HG03039 (cell line): ENCODE data around the gene S100PBP.
A peak's percentile ranks its signal among the peaks of the same experiment; 100 is the strongest.

ENCODE experiments used
- ATAC-seq: cut with Tn5 transposase; IDR thresholded peaks from one replicate; pipeline ENCODE4 v1.9.1; 2021; ENCODE audit warnings: mild to moderate bottlenecking, moderate library complexity; ENCODE audit not compliant: unreplicated experiment

S100PBP gene

GRCh38 chr1:32817159-32817814 lies at the start of gene S100PBP, which contains the start of gene YARS1:
Gene S100PBP (plus strand): TSS chr1:32817653. CDS start chr1:32826100, 8,447 bp downstream.
Gene YARS1 (minus strand): TSS chr1:32817358. CDS start chr1:32817244, 114 bp downstream.
- ATAC-seq, result peak; percentile 76

- ATAC-seq, result no peak
Measured at GRCh38 chr1:32768110-32768850, 49.2 kb upstream of the S100PBP start.

DNA sequence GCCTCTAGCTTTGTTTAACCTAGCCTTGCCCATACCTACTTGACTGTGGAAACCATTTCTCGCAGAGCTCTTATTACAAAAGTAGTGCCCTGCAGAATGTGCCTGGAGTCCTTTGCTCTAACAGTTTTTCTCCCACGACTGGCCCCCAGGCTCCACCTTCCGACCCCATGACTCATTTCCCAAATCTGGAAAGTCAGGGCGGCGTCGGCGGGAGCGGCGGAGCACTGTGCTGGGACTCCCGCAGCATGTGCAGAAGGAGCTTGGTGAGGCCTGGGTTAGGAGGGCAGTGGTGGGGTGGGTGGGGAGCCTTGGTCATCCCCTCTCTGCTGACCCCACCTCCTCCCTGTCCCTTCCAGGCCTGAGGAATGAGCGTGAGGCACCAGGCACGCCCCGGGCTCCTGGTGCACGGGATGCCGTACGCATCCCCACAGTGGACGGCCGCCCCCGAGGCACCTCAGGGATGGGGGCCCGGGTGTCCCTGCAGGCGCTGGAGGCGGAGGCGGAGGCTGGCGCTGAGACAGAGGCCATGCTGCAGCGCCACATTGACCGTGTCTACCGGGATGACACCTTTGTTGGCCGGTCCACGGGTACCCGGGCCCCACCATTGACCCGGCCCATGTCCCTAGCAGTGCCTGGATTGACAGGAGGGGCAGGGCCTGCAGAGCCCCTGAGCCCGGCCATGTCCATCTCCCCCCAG lies 47.8 kb upstream of the S100PBP start:
- no peak for ATAC-seq

- ATAC-seq, result no peak
Measured at GRCh38 chr1:32770221-32770731, 47.2 kb upstream of the S100PBP start.

GRCh38 chr1:32770741-32771548 lies 46.5 kb upstream of the S100PBP start:
- no peak for ATAC-seq

GRCh38 chr1:32771561-32772280 lies 45.7 kb upstream of the S100PBP start:
- no peak for ATAC-seq

DNA sequence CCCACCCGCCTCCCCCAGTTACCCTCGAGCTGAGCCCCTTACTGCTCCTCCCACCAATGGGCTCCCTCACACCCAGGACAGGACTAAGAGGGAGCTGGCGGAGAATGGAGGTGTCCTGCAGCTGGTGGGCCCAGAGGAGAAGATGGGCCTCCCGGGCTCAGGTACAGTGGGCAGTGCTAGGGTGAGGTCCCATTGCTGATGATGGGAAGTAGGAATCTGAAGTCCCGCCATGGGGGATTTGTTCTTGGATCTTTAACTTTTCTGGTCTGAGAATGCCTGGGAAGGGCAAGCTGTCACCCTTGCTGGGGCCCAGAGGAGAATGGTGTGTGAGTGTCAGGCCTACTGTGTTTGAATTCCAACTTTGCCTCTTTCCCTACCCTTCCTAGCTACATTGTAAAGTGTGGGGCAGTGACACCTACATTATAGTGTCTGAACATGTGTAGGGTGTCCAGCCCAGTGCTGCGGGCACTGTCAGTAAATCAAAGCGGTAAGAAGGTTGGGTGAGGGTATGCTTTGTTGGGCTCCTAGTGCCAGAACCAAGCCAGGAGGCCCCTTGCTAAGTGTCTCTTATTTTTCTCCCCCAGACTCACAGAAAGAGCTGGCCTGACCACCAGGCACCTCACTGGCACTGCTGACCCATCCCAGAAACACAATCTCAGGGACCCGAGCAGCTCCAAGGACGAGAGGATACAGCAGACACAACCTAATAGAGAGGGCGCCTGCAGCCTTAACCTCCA lies 45.0 kb upstream of the S100PBP start:
- no peak for ATAC-seq

- ATAC-seq, result no peak
Measured at GRCh38 chr1:32773018-32773763, 44.3 kb upstream of the S100PBP start.

DNA sequence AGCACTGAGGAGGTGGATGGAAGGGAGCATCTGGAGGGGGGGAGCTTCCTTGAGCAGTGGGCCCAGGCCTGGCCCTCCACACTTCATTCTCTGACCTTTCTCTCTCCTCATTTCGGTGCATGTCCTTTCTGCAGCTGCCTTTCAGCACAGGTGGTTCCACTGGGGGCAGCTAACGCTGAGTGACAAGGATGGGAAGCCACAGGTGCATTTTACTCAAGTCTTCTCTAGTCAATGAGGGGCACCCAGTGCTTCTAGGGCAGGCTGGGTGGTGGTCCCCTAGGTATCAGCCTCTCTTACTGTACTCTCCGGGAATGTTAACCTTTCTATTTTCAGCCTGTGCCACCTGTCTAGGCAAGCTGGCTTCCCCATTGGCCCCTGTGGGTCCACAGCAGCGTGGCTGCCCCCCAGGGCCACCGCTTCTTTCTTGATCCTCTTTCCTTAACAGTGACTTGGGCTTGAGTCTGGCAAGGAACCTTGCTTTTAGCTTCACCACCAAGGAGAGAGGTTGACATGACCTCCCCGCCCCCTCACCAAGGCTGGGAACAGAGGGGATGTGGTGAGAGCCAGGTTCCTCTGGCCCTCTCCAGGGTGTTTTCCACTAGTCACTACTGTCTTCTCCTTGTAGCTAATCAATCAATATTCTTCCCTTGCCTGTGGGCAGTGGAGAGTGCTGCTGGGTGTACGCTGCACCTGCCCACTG lies 43.5 kb upstream of the S100PBP start:
- ATAC-seq, result no peak

GRCh38 chr1:32774464-32774808 lies 43.0 kb upstream of the S100PBP start:
- ATAC-seq, result no peak

- ATAC-seq, result no peak
Measured at GRCh38 chr1:32774950-32775634, 42.4 kb upstream of the S100PBP start.

DNA sequence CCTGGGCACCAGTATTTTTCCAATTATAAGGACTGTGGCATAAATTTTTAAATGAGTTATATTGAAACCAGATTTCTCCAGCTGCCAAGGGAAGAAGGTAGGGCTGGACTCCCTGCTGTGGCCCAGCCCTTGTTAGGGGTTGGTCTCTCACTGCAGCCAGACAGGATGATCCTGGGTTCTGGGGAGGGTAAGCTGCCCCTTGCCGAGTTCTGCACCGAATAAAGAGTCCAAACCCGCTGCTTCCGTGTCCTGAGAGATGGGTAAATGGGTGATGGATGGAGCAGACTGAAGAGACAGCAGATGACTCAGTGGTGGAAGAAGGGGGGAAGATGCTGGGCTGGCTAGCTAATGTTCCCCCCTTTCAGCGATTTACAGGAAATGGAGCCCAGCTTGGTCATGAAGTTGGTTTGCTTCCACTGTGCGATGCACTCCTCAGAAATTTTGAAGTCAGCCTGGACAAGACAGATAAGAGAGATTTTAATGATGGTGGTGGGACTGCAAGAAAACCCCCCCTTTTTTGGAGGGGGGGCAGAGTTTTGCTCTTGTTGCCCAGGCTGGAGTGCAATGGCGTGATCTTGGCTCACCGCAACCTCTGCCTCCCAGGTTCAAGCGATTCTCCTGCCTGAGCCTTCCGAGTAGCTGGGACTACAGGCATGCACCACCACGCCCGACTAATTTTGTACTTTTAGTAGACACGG lies 41.7 kb upstream of the S100PBP start:
- no peak for ATAC-seq

GRCh38 chr1:32779242-32779641 lies 38.2 kb upstream of the S100PBP start:
- no peak for ATAC-seq

DNA sequence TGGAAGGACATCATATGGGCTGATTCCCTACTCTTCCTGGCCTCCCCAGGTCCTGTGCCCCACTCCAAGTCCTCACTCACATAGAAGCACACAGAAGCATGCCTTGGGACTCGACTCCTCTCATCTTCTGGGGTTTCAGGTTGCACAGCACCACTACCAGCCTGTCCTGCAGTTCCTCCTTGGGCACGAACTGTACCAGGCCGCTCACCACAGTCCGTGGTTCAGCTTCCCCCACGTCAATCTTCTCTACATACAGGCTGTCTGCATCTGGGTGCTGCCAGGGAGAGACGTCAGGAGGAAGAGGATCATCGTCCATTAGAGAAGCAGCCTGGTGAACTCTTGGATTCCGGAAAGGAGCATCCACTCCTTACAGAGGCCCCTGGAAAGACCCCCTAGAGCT lies 37.4 kb upstream of the S100PBP start:
- no peak for ATAC-seq

GRCh38 chr1:32780628-32781234 lies 36.7 kb upstream of the S100PBP start:
- no peak for ATAC-seq

DNA sequence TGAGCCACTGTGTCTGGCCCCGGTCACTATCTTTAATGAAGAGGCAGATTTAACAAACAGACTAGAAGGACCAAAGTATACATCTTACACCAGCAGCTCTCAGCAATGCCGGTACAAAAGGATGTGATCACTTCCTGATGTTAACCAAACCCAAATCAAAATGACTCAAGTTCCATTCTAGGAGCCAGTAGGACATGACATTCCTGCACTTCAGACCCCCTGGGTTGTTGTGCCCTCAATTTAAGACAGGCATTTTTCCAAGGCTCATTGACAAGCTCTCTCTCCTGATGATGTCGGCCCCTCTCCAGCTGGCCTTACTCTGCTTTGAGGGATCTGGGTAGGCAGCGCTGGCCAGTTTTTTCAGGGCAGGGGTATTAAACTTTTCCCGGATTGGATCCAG lies 35.4 kb upstream of the S100PBP start:
- no peak for ATAC-seq

DNA sequence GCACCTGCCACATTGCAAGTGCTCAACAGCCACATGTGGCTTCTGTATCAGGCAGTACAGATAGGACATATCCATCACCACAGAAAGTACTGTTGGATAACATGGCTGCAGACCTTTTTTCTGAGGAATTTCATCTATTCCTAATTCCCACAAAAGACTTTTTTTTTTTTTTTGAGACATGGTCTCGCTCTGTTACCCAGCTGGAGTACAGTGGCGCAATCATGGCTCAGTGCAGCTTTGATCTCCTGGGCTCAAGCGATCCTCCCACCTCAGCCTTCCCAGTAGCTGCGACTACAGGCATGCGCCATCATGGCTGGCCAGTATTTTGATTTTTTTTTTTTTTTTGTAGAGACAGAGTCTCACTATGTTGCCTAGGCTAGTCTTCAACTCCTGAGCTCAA lies 33.6 kb upstream of the S100PBP start:
- ATAC-seq, result no peak
